Vagina (tissue), 2 donors: ENCODE results near the gene CTSZ. TPM values are rescaled to one million over a fixed set of nuclear protein-coding genes. Genes with fewer than 3 reads are reported as not detected.
A peak's percentile ranks its signal among the peaks of the same experiment; 100 is the strongest.

Source experiments
- DNase-seq, 2 donors: peaks; one replicate each; pipeline ENCODE4 v3.0.0-alpha.2; 2017; ENCODE audit errors: extremely low spot score in 2 of 2
- H3K27ac ChIP-seq: fragments of 200-600 bp; sonication (generic); one replicate; pipeline ENCODE4 v1.5.1; 2019
- H3K27me3 ChIP-seq: fragments of 200-600 bp; sonication (generic); one replicate; pipeline ENCODE4 v1.5.1; 2019
- H3K36me3 ChIP-seq, 2 donors: fragments of 200-600 bp; sonication (generic); one replicate each; pipeline ENCODE4 v1.5.1; 2017 to 2019
- H3K4me1 ChIP-seq: fragments of 200-600 bp; sonication (generic); one replicate; pipeline ENCODE4 v1.5.1; 2019
- H3K4me3 ChIP-seq, 2 donors: fragments of 200-600 bp; sonication (generic); 1 replicate in 1 of 2; 2 replicates in 1 of 2; pipeline ENCODE4 v1.5.1; 2016 to 2019
- H3K9me3 ChIP-seq: fragments of 200-600 bp; sonication (generic); one replicate; pipeline ENCODE4 v1.5.1; 2019
- CTCF ChIP-seq, 3 experiments: fragments of 450-650 bp in 2 of 3; fragments of 200-600 bp in 1 of 3; sonication (generic) in 1 of 3; IDR thresholded peaks; one replicate each; pipeline ENCODE4 v1.5.1; 2017 to 2019; ENCODE audit warnings: antibody characterized with exemption in 3 of 3, mild to moderate bottlenecking in 2 of 3, moderate library complexity in 2 of 3
- POLR2A ChIP-seq, 2 donors: fragments of 450-650 bp; IDR thresholded peaks; one replicate each; pipeline ENCODE4 v1.6.1; 2017; ENCODE audit warnings: antibody characterized with exemption in 2 of 2, mild to moderate bottlenecking in 2 of 2, moderate library complexity in 2 of 2
- POLR2AphosphoS5 ChIP-seq, 2 donors: sonication (generic); formaldehyde crosslinking; IDR thresholded peaks; one replicate each; pipeline ENCODE4 v1.9.0; 2017; ENCODE audit warnings: antibody characterized with exemption in 2 of 2, mild to moderate bottlenecking in 2 of 2, low read depth in 1 of 2; ENCODE audit not compliant: insufficient read depth in 1 of 2
- intact Hi-C: fragments of 100-400 bp; cut with DNase I; formaldehyde crosslinking; loops from one replicate; pipeline ENCODE4 v1.15.1; 2023
- total RNA-seq: library from RNA; depleted of rRNA; stranded (reverse); fragments of >200 nt; gene quantifications from one replicate; pipeline ENCODE4 v1.2.3, GENCODE V29; 2016

The CTSZ gene
- total RNA-seq, 1 donor from 2014 or later: 128 TPM

- Histone ChIP-seq H3K27me3 (no peaks in the 10 kb centered on the region), H3K27ac (peak overlapping the region; percentile 83), H3K4me3 (peak overlapping the region; percentile 71 to 95), H3K4me1 (peaks cover 39% of the 10 kb centered on the region), H3K36me3 (peaks cover 3 to 6% of the 10 kb centered on the region in 2 donors), H3K9me3 (no peaks in the 10 kb centered on the region)
- intact Hi-C loops: loop anchor here (5.0 kb wide), 2 partner anchors 61 to 89 kb away; partner anchors contain the start of gene PRELID3B
- DNase-seq: peak in 1 of 2 donors; percentile 84
- TF ChIP-seq POLR2AphosphoS5 (IDR thresholded peaks at IDR 0.05; ENCODE audit: insufficient read depth in 1 of 2, low read depth in 1 of 2) (no peak), CTCF (IDR thresholded peaks at IDR 0.05) (no peak), POLR2A (IDR thresholded peaks at IDR 0.05) (no peak)
Observed at GRCh38 chr20:58981628-58982364, 25.3 kb downstream of the CTSZ start.

DNA sequence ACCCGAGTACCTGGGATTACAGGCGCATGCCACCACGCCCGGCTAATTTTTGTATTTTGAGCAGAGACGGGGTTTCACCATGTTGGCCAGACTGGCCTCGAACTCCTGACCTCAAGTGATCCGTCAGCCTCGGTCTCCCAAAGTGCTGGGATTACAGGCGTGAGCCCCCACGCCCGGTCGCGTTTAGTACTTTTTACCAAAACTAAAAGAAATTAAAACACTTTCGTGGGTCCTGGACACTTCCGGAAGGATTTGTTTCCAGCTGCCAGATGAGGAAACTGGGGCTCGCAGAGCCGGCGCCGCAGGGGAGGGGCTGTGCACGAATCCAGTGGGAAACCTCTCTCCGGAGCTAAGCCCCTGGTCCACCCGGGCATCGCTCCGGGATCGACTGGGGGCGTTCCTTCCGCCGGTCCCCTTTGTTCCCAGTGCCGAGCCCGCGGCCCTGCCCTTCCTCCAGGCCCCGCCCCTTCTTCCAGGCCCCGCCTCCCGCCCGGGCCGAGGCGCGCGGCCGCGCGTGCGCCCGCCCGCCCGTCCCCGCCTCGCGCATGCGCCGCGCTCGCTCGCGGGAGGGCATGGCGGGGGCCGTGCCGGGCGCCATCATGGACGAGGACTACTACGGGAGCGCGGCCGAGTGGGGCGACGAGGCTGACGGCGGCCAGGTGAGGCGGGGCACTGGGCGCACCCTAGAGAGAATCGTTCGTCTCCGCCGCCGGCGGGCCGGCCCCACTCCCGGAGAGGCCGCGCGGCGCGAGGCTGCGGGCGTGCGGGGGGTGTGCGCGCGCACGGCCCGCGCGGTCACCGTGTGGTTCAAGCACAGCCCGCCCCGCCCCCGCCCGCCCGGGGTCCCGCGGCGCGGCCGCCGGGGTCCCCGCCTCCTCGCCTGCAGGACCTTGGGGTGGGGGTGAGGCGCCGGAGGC lies 26.1 kb downstream of the CTSZ start, which contains the start of gene NELFCD:
Gene NELFCD, plus strand, starts transcription at position 546 of the 917 bp plus-strand sequence. Its CDS starts 54 bp downstream, at position 600.
- TF ChIP-seq POLR2A (IDR thresholded peaks at IDR 0.05): peak in 1 of 2 donors; percentile 64
- no peak for TF ChIP-seq CTCF (IDR thresholded peaks at IDR 0.05)
- TF ChIP-seq POLR2AphosphoS5 (IDR thresholded peaks at IDR 0.05; ENCODE audit: insufficient read depth in 1 of 2, low read depth in 1 of 2): peak in 1 of 2 donors; percentile 62
- peaks cover 39% of the 10 kb centered on the region for H3K4me1 ChIP-seq
- H3K27me3 ChIP-seq: no peaks in the 10 kb centered on the region
- DNase-seq: peak in 1 of 2 donors; percentile 87
- intact Hi-C loops: loop anchor here (5.0 kb wide), 2 partner anchors 61 to 89 kb away; partner anchors contain the start of gene PRELID3B
- peak within 1 kb of the TSS; percentile 83 for H3K27ac ChIP-seq
- H3K9me3 ChIP-seq: no peaks in the 10 kb centered on the region
- peak within 1 kb of the TSS; percentile 71 to 95 for H3K4me3 ChIP-seq
- H3K36me3 ChIP-seq: no peaks in the 10 kb centered on the region

DNA sequence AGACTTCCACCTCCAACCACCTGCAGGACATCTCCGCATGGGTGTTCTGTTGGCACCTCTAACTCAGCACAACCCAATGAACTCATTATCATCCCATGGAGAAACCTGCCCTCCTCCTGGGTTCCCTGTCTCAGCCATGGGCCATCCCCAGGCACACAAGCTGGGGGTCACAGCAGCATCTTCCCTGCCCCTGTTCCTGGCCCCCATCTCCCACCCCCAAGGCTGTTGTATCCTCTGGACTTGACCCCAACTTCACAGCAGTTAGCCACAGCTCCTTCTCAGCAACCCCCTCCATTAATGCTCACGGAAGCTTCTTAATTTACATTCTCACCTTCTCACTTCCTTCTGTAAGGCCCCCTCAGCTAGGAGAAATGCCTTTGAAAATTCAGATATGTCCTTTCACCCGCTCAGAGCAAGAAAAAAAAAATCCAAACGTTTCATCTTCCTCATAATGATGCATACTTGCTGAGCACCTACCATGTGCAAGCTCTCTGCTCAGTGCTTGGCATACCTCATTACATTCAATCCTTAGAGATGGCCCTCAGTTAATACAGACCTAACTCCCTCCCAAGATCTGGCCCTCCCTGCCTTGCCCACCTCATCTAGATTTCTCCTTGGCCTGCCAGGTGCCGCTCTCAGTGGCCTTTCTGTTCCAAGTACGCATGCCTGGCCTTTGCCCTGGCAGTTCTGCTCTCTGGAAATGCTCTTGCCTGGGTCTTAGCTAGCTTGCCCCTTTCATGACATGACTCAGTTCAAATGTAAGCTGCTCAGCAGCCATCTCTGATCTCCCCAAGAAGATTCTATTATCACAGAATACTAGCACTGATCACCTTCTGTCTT lies 28.5 kb downstream of the CTSZ start:
- Histone ChIP-seq H3K27me3 (no peaks in the 10 kb centered on the region), H3K4me3 (no peak overlapping the region), H3K36me3 (no peaks in the 10 kb centered on the region), H3K9me3 (no peaks in the 10 kb centered on the region), H3K27ac (no peak overlapping the region), H3K4me1 (peaks cover 20% of the 10 kb centered on the region)
- peak in 1 of 2 donors; percentile 42 for DNase-seq
- TF ChIP-seq POLR2AphosphoS5 (IDR thresholded peaks at IDR 0.05; ENCODE audit: insufficient read depth in 1 of 2, low read depth in 1 of 2): no peak
- no peak for TF ChIP-seq POLR2A (IDR thresholded peaks at IDR 0.05)
- no peak for TF ChIP-seq CTCF (IDR thresholded peaks at IDR 0.05)
- intact Hi-C loops: no loop called here

DNA sequence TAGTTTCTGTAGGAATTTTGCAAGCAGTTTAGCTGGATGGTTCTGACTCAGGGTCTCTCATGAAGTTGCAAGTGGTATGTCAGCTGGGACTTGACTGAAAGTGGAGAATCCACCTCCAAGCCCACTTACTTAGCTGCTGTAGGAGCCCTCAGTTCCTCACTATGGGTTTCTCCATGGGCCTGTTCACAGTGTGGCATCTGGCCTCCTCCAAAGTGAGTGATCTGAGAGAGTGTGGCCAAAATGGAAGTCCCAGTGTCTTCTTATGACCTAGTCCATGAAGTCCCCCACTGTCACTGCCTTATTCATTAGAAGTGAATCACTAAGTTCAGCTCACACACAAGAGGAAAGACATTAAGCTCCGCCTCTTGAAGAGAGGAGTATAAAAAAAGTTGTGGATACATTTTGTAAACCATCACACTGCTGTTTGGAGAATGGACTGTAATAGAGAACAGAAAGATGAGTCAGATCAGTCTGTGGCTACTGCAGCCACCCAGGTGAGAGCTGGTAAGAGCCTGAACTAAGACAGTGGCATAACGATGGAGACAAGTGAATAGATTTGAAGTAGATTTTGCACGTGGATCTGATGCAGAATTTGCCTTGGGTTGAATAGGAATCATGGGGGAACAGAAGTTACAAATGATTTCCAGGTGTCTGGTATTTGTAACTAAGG lies 30.9 kb downstream of the CTSZ start:
- Histone ChIP-seq H3K4me1 (no peaks in the 10 kb centered on the region), H3K4me3 (no peak overlapping the region), H3K9me3 (no peaks in the 10 kb centered on the region), H3K36me3 (no peaks in the 10 kb centered on the region), H3K27me3 (no peaks in the 10 kb centered on the region), H3K27ac (no peak overlapping the region)
- peak; percentile 32 to 70 for DNase-seq
- intact Hi-C loops: no loop called here
- no peak for TF ChIP-seq CTCF (IDR thresholded peaks at IDR 0.05)
- TF ChIP-seq POLR2A (IDR thresholded peaks at IDR 0.05): no peak
- no peak for TF ChIP-seq POLR2AphosphoS5 (IDR thresholded peaks at IDR 0.05; ENCODE audit: insufficient read depth in 1 of 2, low read depth in 1 of 2)
